ENCODE data around the gene HCST.

The HCST gene

DNA sequence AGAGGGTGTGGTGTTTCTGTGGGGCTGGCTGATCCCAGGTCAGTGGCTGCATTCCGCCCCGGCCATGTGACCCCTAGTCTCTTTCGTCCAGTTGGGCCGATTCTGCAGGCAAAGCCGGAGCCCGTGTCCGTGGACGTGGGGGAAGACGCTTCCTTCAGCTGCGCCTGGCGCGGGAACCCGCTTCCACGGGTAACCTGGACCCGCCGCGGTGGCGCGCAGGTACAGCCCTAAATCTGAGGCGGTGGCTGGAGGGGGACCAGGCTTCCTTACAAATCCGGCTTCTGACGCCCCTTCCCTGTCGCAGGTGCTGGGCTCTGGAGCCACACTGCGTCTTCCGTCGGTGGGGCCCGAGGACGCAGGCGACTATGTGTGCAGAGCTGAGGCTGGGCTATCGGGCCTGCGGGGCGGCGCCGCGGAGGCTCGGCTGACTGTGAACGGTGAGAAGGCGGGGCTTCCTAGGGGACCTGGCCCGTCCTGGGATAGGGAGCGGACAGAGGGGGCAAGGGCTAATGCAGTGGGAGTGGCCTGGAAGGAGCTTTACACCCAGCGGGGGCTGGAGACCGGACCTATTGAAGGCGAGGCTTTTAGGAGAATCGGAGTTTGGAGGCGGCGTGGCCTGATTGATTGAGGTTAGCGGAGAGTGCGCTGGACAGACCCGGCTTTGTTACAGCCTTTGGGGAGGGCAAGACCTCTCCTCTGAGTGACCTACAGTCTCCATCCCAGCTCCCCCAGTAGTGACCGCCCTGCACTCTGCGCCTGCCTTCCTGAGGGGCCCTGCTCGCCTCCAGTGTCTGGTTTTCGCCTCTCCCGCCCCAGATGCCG lies 41.3 kb upstream of the HCST start:
- TF ChIP-seq, protein P1, sequence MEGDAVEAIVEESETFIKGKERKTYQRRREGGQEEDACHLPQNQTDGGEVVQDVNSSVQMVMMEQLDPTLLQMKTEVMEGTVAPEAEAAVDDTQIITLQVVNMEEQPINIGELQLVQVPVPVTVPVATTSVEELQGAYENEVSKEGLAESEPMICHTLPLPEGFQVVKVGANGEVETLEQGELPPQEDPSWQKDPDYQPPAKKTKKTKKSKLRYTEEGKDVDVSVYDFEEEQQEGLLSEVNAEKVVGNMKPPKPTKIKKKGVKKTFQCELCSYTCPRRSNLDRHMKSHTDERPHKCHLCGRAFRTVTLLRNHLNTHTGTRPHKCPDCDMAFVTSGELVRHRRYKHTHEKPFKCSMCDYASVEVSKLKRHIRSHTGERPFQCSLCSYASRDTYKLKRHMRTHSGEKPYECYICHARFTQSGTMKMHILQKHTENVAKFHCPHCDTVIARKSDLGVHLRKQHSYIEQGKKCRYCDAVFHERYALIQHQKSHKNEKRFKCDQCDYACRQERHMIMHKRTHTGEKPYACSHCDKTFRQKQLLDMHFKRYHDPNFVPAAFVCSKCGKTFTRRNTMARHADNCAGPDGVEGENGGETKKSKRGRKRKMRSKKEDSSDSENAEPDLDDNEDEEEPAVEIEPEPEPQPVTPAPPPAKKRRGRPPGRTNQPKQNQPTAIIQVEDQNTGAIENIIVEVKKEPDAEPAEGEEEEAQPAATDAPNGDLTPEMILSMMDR (IDR thresholded peaks at IDR 0.05; ENCODE audit: control insufficient read depth, insufficient read depth, low read depth, low read length, missing control alignments), result no peak
- no peak overlapping the region for H3K4me3 ChIP-seq (ENCODE audit: control insufficient read depth, low read depth, low read length)
- no peak for DNase-seq (ENCODE audit: low read depth)

DNA sequence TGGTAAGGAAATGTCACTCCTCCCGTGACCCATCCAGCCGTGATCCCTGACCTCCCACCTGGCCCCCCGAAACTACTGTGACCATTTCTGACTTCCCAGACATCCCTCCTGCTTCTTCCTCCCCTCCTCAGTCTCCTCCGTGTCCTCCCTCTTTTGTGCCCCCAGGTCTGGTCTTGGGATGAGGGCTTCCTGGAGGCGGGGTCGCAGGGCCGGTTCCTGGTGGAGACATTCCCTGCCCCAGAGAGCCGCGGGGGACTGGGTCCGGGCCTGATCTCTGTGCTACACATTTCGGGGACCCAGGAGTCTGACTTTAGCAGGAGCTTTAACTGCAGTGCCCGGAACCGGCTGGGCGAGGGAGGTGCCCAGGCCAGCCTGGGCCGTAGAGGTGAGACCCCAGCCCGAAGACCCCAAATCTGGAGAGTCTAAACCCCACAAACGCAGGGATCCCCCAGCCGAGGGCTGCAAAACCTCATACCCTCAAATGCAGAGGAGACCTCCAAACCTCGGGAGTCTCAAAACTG lies 40.6 kb upstream of the HCST start:
- DNase-seq (ENCODE audit: low read depth), result no peak
- H3K4me3 ChIP-seq (ENCODE audit: control insufficient read depth, low read depth, low read length), result no peak overlapping the region
- TF ChIP-seq, protein P1 (IDR thresholded peaks at IDR 0.05; ENCODE audit: control insufficient read depth, insufficient read depth, low read depth, low read length, missing control alignments), result no peak

DNA sequence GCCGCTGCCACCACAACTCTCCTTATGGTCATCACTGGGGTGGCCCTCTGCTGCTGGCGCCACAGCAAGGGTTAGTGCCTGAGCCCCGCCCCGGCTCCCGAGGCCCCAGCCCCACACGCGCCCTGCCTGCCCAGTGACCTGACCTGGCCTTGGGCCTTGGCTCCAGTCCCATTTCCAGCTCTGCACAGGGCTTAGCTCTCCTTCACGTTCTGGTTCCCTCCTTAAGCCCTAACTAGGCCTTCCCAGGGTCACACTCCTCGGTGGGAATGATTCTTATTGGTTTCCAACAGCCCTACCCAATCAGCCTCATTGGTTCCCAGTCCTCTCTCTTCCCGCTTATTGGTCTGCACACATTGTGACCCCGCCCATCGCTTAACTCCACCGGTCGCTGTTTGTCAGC lies 39.8 kb upstream of the HCST start:
- TF ChIP-seq, protein P1 (IDR thresholded peaks at IDR 0.05; ENCODE audit: control insufficient read depth, insufficient read depth, low read depth, low read length, missing control alignments), result no peak
- DNase-seq (ENCODE audit: low read depth), result no peak
- H3K4me3 ChIP-seq (ENCODE audit: control insufficient read depth, low read depth, low read length), result no peak overlapping the region

DNA sequence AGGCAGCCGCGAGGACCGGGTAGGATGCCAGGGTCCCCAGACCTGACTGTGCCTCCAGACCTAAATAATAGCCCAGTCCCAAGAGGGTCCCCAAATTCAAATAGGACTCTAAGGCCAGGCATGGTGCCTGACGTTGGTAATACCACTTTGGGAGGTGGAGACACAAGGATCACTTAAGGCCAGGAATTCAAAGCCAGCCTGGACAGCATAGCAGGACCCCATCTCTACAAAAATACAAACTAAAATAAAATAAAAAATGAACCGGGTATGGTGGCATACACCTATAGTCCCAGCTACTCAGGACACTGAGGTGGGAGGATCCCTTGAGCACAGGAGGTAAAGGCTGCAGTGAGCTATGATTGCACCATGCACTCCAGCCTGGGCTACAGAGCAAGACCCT lies 39.3 kb upstream of the HCST start:
- TF ChIP-seq, protein P1 (IDR thresholded peaks at IDR 0.05; ENCODE audit: control insufficient read depth, insufficient read depth, low read depth, low read length, missing control alignments), result no peak
- no peak for DNase-seq (ENCODE audit: low read depth)
- no peak overlapping the region for H3K4me3 ChIP-seq (ENCODE audit: control insufficient read depth, low read depth, low read length)

DNA sequence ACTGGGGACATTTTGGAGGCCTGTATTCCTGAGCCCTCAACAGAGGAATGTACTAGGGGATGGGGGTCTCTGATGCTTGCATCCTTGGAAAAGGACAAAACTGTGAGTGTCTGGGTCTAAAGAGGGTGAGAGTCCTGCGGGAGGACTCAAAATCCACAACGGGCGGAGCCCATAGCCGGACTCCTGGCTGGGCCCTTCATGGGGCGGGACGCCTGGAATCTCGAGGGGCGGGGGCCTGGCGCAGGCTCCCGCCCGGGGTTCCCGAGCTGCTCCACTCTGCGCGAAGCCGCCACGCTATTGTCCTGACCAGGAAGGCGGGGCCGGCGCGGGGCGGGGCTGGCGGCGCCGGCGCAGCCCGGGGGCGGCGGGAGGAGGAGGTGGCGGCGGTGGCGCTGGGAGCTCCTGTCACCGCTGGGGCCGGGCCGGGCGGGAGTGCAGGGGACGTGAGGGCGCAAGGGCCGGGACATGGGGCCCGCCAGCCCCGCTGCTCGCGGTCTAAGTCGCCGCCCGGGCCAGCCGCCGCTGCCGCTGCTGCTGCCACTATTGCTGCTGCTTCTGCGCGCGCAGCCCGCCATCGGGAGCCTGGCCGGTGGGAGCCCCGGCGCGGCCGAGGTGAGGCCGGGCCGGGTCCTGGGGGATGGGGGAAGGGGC lies 34.0 kb upstream of the HCST start, which contains the start of gene APLP1:
Gene APLP1, plus strand, starts transcription at position 403 of the 651 bp plus-strand sequence. Its CDS starts 63 bp downstream, at position 466.
- no peak for DNase-seq (ENCODE audit: low read depth)
- peak within 1 kb of the TSS; percentile 27 for H3K4me3 ChIP-seq (ENCODE audit: control insufficient read depth, low read depth, low read length)
- TF ChIP-seq, protein P1 (IDR thresholded peaks at IDR 0.05; ENCODE audit: control insufficient read depth, insufficient read depth, low read depth, low read length, missing control alignments), result no peak

DNA sequence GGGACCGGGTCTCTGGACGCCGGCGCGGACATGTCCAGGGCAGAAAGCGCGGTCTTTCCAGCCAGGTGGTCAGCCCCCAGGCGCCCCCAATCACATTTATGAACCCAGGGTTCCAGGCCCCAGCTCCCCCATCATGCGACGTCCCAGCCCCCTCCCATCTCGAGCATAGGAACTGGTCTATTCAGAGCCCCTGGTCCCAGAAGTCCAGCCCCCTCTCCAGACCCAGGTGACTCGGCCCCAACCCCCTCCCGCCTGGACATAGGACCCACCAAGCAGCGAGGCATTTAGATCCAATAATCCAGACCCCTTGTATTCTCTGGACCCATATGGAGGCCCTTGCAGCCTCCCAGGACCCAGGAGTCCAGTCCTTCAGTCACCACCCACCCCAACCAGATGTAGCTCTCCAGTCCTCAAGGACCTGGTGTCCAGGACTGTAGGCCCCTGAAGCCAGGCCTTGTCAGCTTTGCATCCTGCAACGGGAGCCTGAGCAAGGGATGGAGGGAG lies 33.5 kb upstream of the HCST start:
- DNase-seq (ENCODE audit: low read depth), result no peak
- peak overlapping the region; percentile 27 for H3K4me3 ChIP-seq (ENCODE audit: control insufficient read depth, low read depth, low read length)
- TF ChIP-seq, protein P1 (IDR thresholded peaks at IDR 0.05; ENCODE audit: control insufficient read depth, insufficient read depth, low read depth, low read length, missing control alignments), result no peak

Measured in AG09309 (cell line).